GM12878 (cell line): Measurements from ENCODE around the gene PRMT3. TPM values are rescaled to one million over a fixed set of nuclear protein-coding genes. Genes with fewer than 3 reads are reported as not detected.

ENCODE experiments used
- PAX8 ChIP-seq: fragments of 450-650 bp; IDR thresholded peaks from 2 replicates; pipeline ENCODE4 v1.6.1; 2017; ENCODE audit warnings: mild to moderate bottlenecking, moderate library complexity
- polyA plus RNA-seq, 11 experiments: library from polyadenylated mRNA; depleted of rRNA in 4 of 11; unstranded in 6 of 11; stranded (reverse) in 5 of 11; fragments of >200 nt; fragmentation: Nextera tagmentation in 4 of 11; fragmentation: Illumina TruSeq in 1 of 11; extraction: Ambion mirVana in 4 of 11; extraction: Trizol in 1 of 11; gene quantifications; 1 replicate in 1 of 11; 2 replicates in 10 of 11; pipeline versions ENCODE4 v1.2.1 to v1.2.3, GENCODE V29; 2011 to 2016; ENCODE audit warnings: inconsistent platforms in 2 of 11, missing spikeins in 2 of 11, low read depth in 1 of 11
- total RNA-seq, 4 experiments: library from RNA; depleted of rRNA in 3 of 4; stranded (reverse); fragments of >200 nt in 3 of 4; fragmentation: Illumina TruSeq in 1 of 4; extraction: Trizol in 1 of 4; gene quantifications; 2 replicates each; pipeline versions ENCODE4 v1.2.1 to v1.2.3, GENCODE V29; 2013 to 2021
- TF ChIP-seq, protein P1 (sequence below): fragments of 450-650 bp; IDR thresholded peaks from 2 replicates; pipeline ENCODE4 v1.6.1; 2017; ENCODE audit warnings: mild to moderate bottlenecking, moderate library complexity
- TF ChIP-seq, protein P2 (sequence below): fragments of 450-650 bp; IDR thresholded peaks from 2 replicates; pipeline ENCODE4 v1.6.1; 2018; ENCODE audit warnings: mild to moderate bottlenecking, low read depth, moderate library complexity; ENCODE audit not compliant: partially characterized antibody
- TF ChIP-seq, protein P3 (sequence below): IDR thresholded peaks from 2 replicates; pipeline ENCODE4 v1.6.1; 2011; ENCODE audit warnings: borderline replicate concordance, low read depth, mild to moderate bottlenecking, moderate library complexity, low read length; ENCODE audit not compliant: insufficient read depth, poor library complexity, severe bottlenecking

Gene PRMT3
- total and polyA plus RNA-seq, 10 of the 15 experiments (the other 5 are each of a cell fraction or from before 2014, with no cell fraction given), result 13.9 to 52.1 (median 27.7) TPM

DNA sequence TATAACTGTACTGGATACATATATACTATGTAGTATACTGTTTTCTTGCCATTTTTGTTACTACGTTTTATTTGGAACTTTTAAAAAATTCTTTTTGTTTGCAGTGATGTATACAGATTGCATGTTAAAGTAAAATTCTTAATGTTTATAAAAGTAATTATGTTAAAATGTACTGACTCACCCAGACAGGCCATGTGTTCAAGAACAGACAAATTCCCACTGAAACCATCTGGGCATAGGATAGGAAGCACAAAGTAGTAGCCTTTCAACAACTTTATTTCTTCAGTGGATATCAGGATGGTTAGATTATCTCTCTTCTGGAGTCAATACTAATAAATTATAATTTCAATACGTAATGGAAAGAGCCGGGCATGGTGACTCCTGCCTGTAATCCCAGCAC lies 19.8 kb downstream of the PRMT3 start (continued):
- TF ChIP-seq, protein P1, sequence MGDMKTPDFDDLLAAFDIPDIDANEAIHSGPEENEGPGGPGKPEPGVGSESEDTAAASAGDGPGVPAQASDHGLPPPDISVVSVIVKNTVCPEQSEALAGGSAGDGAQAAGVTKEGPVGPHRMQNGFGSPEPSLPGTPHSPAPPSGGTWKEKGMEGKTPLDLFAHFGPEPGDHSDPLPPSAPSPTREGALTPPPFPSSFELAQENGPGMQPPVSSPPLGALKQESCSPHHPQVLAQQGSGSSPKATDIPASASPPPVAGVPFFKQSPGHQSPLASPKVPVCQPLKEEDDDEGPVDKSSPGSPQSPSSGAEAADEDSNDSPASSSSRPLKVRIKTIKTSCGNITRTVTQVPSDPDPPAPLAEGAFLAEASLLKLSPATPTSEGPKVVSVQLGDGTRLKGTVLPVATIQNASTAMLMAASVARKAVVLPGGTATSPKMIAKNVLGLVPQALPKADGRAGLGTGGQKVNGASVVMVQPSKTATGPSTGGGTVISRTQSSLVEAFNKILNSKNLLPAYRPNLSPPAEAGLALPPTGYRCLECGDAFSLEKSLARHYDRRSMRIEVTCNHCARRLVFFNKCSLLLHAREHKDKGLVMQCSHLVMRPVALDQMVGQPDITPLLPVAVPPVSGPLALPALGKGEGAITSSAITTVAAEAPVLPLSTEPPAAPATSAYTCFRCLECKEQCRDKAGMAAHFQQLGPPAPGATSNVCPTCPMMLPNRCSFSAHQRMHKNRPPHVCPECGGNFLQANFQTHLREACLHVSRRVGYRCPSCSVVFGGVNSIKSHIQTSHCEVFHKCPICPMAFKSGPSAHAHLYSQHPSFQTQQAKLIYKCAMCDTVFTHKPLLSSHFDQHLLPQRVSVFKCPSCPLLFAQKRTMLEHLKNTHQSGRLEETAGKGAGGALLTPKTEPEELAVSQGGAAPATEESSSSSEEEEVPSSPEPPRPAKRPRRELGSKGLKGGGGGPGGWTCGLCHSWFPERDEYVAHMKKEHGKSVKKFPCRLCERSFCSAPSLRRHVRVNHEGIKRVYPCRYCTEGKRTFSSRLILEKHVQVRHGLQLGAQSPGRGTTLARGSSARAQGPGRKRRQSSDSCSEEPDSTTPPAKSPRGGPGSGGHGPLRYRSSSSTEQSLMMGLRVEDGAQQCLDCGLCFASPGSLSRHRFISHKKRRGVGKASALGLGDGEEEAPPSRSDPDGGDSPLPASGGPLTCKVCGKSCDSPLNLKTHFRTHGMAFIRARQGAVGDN, result no peak
- TF ChIP-seq, protein P2, sequence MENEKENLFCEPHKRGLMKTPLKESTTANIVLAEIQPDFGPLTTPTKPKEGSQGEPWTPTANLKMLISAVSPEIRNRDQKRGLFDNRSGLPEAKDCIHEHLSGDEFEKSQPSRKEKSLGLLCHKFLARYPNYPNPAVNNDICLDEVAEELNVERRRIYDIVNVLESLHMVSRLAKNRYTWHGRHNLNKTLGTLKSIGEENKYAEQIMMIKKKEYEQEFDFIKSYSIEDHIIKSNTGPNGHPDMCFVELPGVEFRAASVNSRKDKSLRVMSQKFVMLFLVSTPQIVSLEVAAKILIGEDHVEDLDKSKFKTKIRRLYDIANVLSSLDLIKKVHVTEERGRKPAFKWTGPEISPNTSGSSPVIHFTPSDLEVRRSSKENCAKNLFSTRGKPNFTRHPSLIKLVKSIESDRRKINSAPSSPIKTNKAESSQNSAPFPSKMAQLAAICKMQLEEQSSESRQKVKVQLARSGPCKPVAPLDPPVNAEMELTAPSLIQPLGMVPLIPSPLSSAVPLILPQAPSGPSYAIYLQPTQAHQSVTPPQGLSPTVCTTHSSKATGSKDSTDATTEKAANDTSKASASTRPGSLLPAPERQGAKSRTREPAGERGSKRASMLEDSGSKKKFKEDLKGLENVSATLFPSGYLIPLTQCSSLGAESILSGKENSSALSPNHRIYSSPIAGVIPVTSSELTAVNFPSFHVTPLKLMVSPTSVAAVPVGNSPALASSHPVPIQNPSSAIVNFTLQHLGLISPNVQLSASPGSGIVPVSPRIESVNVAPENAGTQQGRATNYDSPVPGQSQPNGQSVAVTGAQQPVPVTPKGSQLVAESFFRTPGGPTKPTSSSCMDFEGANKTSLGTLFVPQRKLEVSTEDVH, result no peak
- TF ChIP-seq, protein P3, sequence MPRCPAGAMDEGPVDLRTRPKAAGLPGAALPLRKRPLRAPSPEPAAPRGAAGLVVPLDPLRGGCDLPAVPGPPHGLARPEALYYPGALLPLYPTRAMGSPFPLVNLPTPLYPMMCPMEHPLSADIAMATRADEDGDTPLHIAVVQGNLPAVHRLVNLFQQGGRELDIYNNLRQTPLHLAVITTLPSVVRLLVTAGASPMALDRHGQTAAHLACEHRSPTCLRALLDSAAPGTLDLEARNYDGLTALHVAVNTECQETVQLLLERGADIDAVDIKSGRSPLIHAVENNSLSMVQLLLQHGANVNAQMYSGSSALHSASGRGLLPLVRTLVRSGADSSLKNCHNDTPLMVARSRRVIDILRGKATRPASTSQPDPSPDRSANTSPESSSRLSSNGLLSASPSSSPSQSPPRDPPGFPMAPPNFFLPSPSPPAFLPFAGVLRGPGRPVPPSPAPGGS, result no peak
- no peak for TF ChIP-seq PAX8
